PC-9 (cell line): ENCODE results near the gene DDR1.

Experiments used
- CTCF ChIP-seq: fragments of 200-600 bp; sonication (generic); conservative IDR thresholded peaks from 2 replicates; pipeline ENCODE4 v1.6.1; 2017; ENCODE audit warnings: mixed run types, antibody characterized with exemption, mild to moderate bottlenecking, moderate library complexity
- EZH2 ChIP-seq: fragments of 200-600 bp; sonication (generic); IDR thresholded peaks from 2 replicates; pipeline ENCODE4 v1.8.0; 2017; ENCODE audit warnings: antibody characterized with exemption, low read depth

- TF ChIP-seq CTCF (no peak), EZH2 (no peak)
Observed at GRCh38 chr6:30864325-30864724, 20.0 kb upstream of the DDR1 start.
